Pancreas (tissue), 10 donors: ENCODE results near the gene TMED6. TPM values are rescaled to one million over a fixed set of nuclear protein-coding genes. Genes with fewer than 3 reads are reported as not detected.

ENCODE experiments used
- ATAC-seq, 4 donors: fragments of 200-7000 bp; cut with Tn5 transposase; one replicate each; pipeline versions ENCODE4 v1.8.0 to v1.9.1; 2020; ENCODE audit warnings: mild to moderate bottlenecking in 4 of 4, moderate library complexity in 4 of 4
- DNase-seq, 6 donors: peaks; one replicate each; pipeline ENCODE4 v3.0.0-alpha.2; 2020
- FAIRE-seq: peaks from 2 replicates; lab custom pipeline; 2012; peaks lifted over from hg19 to GRCh38; lab: Jason Lieb, UNC
- H3K27ac ChIP-seq, 4 donors: fragments of 200-600 bp; sonication (generic); 1 replicate in 3 of 4; 2 replicates in 1 of 4; pipeline versions ENCODE4 v1.5.0 to v1.8.0; 2020
- H3K27me3 ChIP-seq, 4 donors: fragments of 200-600 bp; one replicate each; pipeline ENCODE4 v1.8.0; 2021
- H3K36me3 ChIP-seq, 3 donors: fragments of 200-600 bp; sonication (generic) in 1 of 3; one replicate each; pipeline versions ENCODE4 v1.5.0 to v1.8.0; 2020 to 2021
- H3K4me1 ChIP-seq, 3 donors: fragments of 200-600 bp; one replicate each; pipeline ENCODE4 v1.8.0; 2021
- H3K4me3 ChIP-seq, 4 donors: fragments of 200-600 bp; sonication (generic) in 2 of 4; one replicate each; pipeline versions ENCODE4 v1.5.0 to v1.8.0; 2020 to 2021
- H3K9me3 ChIP-seq, 4 donors: fragments of 200-600 bp; one replicate each; pipeline ENCODE4 v1.8.0; 2021
- CTCF ChIP-seq, 4 donors: fragments of 200-600 bp; sonication (generic) in 3 of 4; IDR thresholded peaks; one replicate each; pipeline versions ENCODE4 v1.5.0 to v1.8.0; 2021; ENCODE audit warnings: antibody characterized with exemption in 4 of 4
- WGBS, 2 donors: extraction: QIAGEN DNeasy Blood & Tissue Kit; methylation state at CpG; one replicate each; pipeline ENCODE4 v1.1.7; 2013; 5-methylcytosine and 5-hydroxymethylcytosine counted together
- intact Hi-C, 3 donors: fragments of 100-400 bp; cut with DNase I; formaldehyde crosslinking; loops; one replicate each; pipeline versions ENCODE4 v1.11.1 to v1.14.2; 2022
- polyA plus RNA-seq, 2 donors: library from polyadenylated mRNA; stranded (reverse); fragments of 200-250 nt; gene quantifications; one replicate each; pipeline ENCODE4 v1.2.3, GENCODE V29; 2013
- total RNA-seq, 6 donors: library from RNA; stranded (reverse); fragmentation: NEBNext Ultra II Directional in 4 of 6; extraction: Animal tissue kit (Norgen Biotek cat#: 25700) in 4 of 6; gene quantifications; one replicate each; pipeline versions ENCODE4 v1.2.1 to v1.2.4, GENCODE V29; 2021 to 2023
- donor health status: healthy with polysubstance abuse.
- donor health status: DM: no; HTN: no; CAD: no; lungs with moderate emphysema.
- donor health status: DM: no; HTN: no; CAD: no.
- donor health status: control.
- donor health status: control.
- donor health status: Bipolar disorder and iron deficiency.
- donor health status: DM: yes; HTN: yes; CAD: no.
- donor health status: DM: no; HTN: no; CAD: no.
- donor health status: DM: no; HTN: no; CAD: no.
- donor health status: DM: yes; HTN: yes; CAD: no.

Gene TMED6
- total and polyA plus RNA-seq, 8 donors, result 5.2 to 94.7 (median 43.6) TPM

GRCh38 chr16:69323415-69323814 is 28.2 kb downstream of the TMED6 start:
- FAIRE-seq (no peak), DNase-seq (peak in 2 of 6 donors; percentile 15 to 38), ATAC-seq (no peak)
- peaks cover 9 to 67% (median 52%) of the 10 kb centered on the region in 3 donors for H3K36me3 ChIP-seq
- no peak overlapping the region for H3K4me3 ChIP-seq
- H3K4me1 ChIP-seq, result peaks cover 8 to 33% (median 23%) of the 10 kb centered on the region in 3 donors
- H3K27ac ChIP-seq, result no peak overlapping the region
- H3K27me3 ChIP-seq, result no peaks in the 10 kb centered on the region
- H3K9me3 ChIP-seq, result no peaks in the 10 kb centered on the region
- intact Hi-C loops, result no loop called here
- 90 to 95% methylated on average over 14 of the region's 14 CpGs for WGBS, 2 donors
- no peak for TF ChIP-seq CTCF (IDR thresholded peaks at IDR 0.05)

DNA sequence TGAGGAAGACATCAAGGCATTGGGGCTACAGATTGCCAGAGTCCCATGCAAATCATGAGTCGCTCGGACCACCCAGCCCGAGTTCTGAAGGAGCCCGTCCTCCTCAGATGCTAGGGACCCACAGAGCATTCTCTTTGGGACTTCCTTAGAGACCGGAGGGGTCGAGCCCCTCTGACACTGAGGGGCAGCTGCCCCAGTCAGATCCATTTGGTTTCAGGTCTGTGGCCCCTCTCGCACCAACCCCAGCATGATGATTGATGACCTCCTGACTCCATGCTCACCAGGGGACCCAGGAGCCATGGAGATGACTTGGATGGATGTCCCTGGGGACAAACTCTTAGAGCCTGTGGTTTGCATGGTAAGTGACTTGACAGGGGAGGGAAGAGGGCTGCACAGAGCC is 29.2 kb downstream of the TMED6 start:
- no peak for FAIRE-seq
- Histone ChIP-seq H3K27me3 (no peaks in the 10 kb centered on the region), H3K36me3 (peaks cover 9 to 72% (median 52%) of the 10 kb centered on the region in 3 donors), H3K4me3 (no peak overlapping the region), H3K27ac (no peak overlapping the region), H3K4me1 (peaks cover 6 to 23% (median 15%) of the 10 kb centered on the region in 3 donors), H3K9me3 (no peaks in the 10 kb centered on the region)
- no peak for TF ChIP-seq CTCF (IDR thresholded peaks at IDR 0.05)
- WGBS, 2 donors, result 88 to 94% methylated on average over 7 of the region's 7 CpGs
- DNase-seq, result peak in 1 of 6 donors; percentile 7
- ATAC-seq, result no peak
- intact Hi-C loops, result no loop called here

GRCh38 chr16:69321080-69321479 is 30.5 kb downstream of the TMED6 start:
- H3K9me3 ChIP-seq, result no peaks in the 10 kb centered on the region
- WGBS, 2 donors, result 92 to 93% methylated on average over 22 of the region's 22 CpGs
- DNase-seq (peak in 1 of 6 donors; percentile 26), ATAC-seq (no peak), FAIRE-seq (no peak)
- TF ChIP-seq CTCF (IDR thresholded peaks at IDR 0.05), result no peak
- no peaks in the 10 kb centered on the region for H3K27me3 ChIP-seq
- peaks cover 9 to 77% (median 52%) of the 10 kb centered on the region in 3 donors for H3K36me3 ChIP-seq
- intact Hi-C loops, result no loop called here
- peaks cover 4 to 15% (median 8%) of the 10 kb centered on the region in 3 donors for H3K4me1 ChIP-seq
- no peak overlapping the region for H3K27ac ChIP-seq
- no peak overlapping the region for H3K4me3 ChIP-seq

DNA sequence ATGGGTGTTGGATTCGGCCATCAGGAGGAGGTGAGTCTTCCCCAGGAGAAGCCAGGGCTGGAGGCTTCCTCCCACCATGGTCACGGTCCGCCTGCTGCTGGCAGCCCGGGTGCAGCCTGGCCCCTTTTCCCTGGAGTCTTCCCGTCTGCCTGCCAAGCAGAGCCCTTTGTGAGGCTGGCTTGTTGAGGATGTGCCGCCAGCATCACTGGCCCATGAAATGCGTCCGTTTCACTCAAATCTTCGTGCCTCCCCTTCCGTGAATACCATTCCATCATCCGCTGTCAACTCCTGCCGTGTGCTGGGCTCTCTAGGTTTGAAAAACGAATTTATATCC is 30.9 kb downstream of the TMED6 start:
- DNase-seq (peak in 1 of 6 donors; percentile 29), ATAC-seq (no peak), FAIRE-seq (no peak)
- Histone ChIP-seq H3K27ac (no peak overlapping the region), H3K36me3 (peaks cover 9 to 74% (median 52%) of the 10 kb centered on the region in 3 donors), H3K27me3 (no peaks in the 10 kb centered on the region), H3K4me3 (no peak overlapping the region), H3K4me1 (peaks cover 7 to 14% (median 12%) of the 10 kb centered on the region in 3 donors), H3K9me3 (no peaks in the 10 kb centered on the region)
- no peak for TF ChIP-seq CTCF (IDR thresholded peaks at IDR 0.05)
- 86 to 90% methylated on average over 13 of the region's 13 CpGs for WGBS, 2 donors
- intact Hi-C loops, result no loop called here

DNA sequence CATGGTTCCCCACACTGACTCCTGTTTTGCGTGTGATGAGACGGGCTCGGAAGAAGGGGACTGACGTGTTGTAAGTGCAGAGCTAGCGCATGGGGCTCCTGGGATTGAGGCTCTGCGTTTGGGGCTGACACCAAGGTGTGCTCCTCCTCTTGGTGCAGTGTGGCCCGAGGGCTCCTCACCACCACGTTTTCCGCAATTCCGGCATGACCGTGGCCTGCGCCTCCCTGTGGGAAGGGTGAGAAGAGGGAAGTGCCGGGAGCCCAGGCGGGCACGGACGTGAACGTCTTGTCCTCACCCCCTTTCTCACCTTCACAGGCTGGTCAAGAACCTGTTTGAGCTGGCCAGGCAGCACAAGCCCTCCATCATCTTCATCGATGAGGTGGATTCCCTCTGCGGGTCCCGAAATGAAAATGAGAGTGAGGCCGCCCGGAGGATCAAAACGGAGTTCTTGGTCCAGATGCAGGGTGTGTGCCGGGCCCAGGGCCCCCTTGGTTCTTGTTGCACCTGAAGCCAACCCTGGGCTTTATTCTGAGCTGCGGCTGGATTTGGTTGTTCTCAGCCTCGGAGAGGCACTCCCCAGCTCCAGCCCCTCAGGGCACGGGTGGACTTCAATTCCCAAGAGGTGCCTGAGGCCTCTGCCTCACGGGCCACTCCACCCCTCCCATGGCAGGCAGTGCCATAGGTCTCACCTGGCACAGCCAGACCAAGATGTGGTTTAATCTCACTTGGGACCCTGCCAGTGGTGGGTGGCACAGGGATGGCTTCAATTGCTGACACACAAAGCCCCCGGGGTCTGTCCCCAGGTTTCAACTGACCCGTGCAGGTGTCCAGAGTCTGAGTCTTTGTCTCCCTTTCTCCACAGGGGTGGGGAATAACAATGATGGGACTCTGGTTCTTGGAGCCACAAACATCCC is 31.5 kb downstream of the TMED6 start:
- Histone ChIP-seq H3K4me3 (no peak overlapping the region), H3K4me1 (peaks cover 12 to 18% (median 18%) of the 10 kb centered on the region in 3 donors), H3K27me3 (no peaks in the 10 kb centered on the region), H3K9me3 (no peaks in the 10 kb centered on the region), H3K36me3 (peaks cover 9 to 74% (median 52%) of the 10 kb centered on the region in 3 donors), H3K27ac (no peak overlapping the region)
- no peak for TF ChIP-seq CTCF (IDR thresholded peaks at IDR 0.05)
- FAIRE-seq, result no peak
- 90 to 92% methylated on average over 30 of the region's 30 CpGs for WGBS, 2 donors
- peak in 2 of 6 donors; percentile 44 to 72 for DNase-seq
- intact Hi-C loops, result no loop called here
- no peak for ATAC-seq
